Esophagus mucosa (tissue), 1 donor: Measurements from ENCODE around the gene PATE1. TPM values are rescaled to one million over a fixed set of nuclear protein-coding genes. Genes with fewer than 3 reads are reported as not detected.
"Not testable (repeated sequence)": the region's sequence is repeated elsewhere in the genome, so short reads cannot be mapped to it uniquely, and the experiment has no call there.

Source experiments
- ATAC-seq: fragments of 200-7000 bp; cut with Tn5 transposase; one replicate; pipeline ENCODE4 v1.9.1; 2020
- total RNA-seq: library from RNA; stranded (reverse); gene quantifications from one replicate; pipeline ENCODE4 v1.2.4, GENCODE V29; 2023
- donor health status: DM: yes; HTN: yes; CAD: no.

Gene PATE1, protein sequence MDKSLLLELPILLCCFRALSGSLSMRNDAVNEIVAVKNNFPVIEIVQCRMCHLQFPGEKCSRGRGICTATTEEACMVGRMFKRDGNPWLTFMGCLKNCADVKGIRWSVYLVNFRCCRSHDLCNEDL
- not detected for total RNA-seq

DNA sequence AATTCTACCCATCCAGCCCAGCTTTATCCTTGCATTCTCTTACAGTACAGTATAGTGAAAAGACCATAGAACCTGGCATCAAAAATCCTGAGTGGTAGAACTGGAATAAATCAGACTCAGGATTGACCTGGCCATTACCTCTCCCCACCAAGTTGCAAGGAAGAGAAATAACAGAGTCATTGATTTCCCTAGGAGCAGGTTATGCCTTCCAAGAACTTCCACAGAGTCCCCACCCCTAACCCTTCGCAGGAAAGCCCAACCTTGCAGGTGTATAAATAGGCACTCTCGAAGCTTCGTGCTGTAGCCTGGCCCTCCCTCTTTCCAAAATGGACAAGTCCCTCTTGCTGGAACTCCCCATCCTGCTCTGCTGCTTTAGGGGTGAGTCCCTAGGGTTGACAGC, at the start of gene PATE1:
Gene PATE1, plus strand, starts transcription at position 301 of the 400 bp plus-strand sequence. Its CDS starts 26 bp downstream, at position 327.
- ATAC-seq: no peak

GRCh38 chr11:125701018-125701610, 45.0 kb upstream of the PATE1 start:
- no peak for ATAC-seq

GRCh38 chr11:125701858-125702621, 44.0 kb upstream of the PATE1 start:
- ATAC-seq: no peak

GRCh38 chr11:125704686-125705085, 41.4 kb upstream of the PATE1 start:
- not testable (repeated sequence) for ATAC-seq

DNA sequence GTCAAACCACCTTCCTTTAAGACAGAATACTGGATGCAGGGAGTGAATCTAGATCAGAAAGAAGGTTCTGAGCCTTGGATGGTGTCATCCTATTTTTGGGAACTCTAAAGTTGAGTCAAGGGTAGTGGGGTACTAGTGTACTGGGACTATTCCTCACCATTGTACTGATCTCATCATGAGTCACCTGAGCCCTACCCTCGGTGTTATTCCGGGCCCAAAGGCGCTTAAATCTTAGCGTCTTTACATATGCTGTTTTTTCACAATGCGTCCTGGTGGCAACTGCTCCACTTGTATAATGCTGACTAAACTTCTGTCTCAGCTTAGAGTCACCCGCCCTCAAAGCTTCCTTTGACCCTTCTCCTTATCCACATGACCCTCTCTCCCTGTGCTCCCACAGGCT, 25.3 kb upstream of the PATE1 start:
- no peak for ATAC-seq

GRCh38 chr11:125724125-125724524, 22.0 kb upstream of the PATE1 start:
- ATAC-seq: no peak

GRCh38 chr11:125728969-125729368, 17.1 kb upstream of the PATE1 start:
- ATAC-seq: peak; percentile 98

GRCh38 chr11:125740617-125741016, 5.5 kb upstream of the PATE1 start:
- no peak for ATAC-seq

DNA sequence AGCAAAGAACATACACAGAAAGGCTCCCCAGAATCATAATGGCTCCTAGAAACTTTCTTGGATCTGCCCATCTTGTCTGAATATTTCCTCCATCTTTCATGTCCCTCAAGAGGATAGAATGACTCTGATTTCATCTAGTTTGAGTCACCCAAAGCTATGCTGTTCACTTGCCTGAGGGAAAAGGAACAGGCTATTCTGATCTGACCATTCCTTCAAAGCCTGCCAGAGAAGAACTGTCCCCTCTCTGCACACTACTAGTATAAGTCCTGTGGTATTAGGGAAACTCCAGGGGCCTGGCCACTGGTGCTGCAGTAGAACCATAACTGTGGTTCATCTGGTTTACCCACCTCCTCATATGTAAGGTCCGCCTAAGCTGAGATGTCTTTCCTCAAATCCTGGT, 2.4 kb upstream of the PATE1 start:
- no peak for ATAC-seq

DNA sequence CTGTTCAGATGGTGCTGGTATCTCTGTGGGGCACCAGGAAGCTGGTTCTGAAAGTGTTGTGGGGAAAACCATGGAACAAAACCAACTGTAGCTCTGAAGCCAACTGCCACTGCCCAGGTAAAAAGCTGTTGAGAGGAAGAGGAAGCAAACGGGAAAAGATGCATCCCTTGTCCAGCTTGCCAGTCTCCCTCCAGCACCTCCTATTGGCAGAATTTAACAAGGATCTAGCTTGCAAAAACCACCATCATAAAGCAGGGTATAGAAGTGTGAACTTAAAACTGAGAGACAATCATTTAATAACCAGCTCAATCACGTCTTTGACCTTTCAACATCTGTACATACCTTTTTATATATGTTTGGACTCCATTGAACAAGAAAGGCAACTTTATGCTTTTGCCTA, 4.5 kb downstream of the PATE1 start:
- ATAC-seq: no peak

DNA sequence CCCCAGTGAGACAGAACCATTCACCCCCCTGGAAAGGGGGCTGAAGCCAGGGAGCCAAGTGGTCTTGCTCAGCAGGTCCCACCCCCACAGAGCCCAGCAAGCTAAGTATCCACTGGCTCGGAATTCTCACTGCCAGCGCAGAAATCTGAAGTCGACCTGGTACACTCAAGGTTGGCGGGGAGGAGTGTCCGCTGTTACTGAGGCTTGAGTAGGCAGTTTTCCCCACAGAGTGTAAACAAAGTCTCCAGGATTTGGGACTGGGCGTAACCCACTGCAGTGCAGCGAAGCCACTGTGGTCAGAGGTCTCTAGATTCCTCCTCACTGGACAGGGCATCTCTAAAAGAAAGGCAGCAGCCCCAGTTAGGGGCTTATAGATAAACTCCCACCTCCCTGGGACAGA, 10.0 kb downstream of the PATE1 start:
- ATAC-seq: no peak

DNA sequence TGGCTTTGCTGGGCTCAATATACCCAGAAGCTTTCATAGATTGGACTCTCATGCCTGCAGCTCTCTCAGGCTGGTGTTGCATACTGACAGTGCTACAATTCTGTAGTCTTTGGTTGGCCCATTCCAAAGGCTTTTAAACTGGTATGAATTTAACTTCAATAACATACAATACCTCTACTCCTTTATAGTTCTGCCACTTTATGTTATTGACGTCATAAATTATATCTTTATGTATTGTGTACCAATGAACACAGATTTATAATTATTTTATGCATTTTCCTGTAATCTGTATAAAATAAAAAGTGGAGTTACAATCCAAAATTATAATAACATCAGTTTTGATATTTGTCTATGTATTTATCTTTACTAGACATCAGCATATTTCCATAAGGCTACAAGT, 16.4 kb downstream of the PATE1 start:
- ATAC-seq: no peak

DNA sequence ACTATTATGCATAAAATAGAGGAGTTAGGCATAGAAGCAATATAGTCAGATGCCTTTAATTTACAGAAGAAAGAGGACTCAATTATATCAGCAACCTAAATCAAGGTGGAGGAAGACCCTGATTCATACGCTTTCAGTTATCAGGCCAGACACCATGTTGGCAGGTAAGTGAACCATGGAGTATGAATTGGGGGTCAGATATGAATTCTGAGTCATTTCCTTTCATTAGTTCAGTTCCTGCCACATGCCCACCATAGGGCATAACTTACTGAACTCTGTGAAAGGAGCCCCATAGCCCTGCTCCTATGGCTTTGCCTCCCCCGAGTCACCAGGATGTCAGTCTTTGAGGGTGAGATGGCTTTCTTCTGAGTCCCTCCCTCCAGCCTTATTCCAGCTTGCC, 17.4 kb downstream of the PATE1 start:
- ATAC-seq: no peak

- no peak for ATAC-seq
Observed at GRCh38 chr11:125766251-125766650, 20.2 kb downstream of the PATE1 start.

DNA sequence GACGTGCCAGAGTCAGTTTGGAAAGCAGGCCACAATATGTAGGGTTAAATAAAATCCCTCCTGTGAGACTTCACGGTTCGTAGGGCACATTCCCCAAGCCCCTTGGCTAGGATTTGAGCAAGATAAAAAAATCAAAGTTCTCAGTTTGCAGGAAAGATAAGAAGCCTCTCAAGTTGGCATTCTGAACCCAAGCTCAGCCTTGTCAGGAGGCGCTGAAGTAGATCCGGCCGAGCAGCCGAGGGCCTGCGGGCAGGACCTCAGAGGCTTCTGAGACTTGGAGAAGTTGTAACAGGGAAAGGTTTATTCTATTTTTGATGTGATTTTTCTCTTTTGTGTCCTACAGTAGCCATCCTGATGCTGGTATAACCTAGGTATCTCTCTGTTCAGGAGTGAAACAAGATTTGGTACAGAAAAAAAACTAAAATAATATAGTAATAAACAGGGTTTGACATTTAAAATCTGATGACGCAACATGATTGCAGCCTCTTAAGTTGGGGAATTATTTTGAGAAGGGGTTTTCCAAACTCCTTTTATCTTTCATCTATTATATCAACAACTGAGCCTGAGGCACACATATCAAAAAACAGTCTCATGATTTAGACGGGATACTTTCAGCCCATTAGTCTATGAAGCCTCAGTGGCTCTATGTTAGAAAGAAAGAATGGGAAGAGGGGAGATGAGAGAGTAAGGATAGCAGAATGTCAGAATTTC, 22.4 kb downstream of the PATE1 start:
- ATAC-seq: no peak

GRCh38 chr11:125770583-125770982, 24.5 kb downstream of the PATE1 start:
- no peak for ATAC-seq

GRCh38 chr11:125772834-125773505, 26.9 kb downstream of the PATE1 start:
- ATAC-seq: no peak

DNA sequence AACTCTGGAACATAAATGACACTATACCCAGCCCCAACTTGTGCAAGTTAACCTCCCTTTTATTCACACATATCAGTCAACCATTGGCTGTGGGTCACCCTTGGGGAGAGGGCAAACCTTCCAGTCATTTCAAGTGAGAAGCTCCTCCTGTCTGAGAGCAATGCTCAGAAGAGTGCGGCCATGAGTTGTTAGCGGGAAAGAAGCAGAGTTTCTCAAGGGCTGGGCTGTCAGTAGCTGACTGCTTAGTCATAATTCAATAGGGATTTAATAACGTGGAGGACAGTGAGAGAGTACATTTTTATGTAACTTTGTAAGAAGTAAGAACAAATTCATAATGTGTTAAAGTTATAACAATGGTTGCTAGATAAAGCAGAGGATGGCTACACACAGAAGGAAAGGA, 27.4 kb downstream of the PATE1 start:
- ATAC-seq: no peak

- no peak for ATAC-seq
Observed at GRCh38 chr11:125777309-125777708, 31.2 kb downstream of the PATE1 start.

DNA sequence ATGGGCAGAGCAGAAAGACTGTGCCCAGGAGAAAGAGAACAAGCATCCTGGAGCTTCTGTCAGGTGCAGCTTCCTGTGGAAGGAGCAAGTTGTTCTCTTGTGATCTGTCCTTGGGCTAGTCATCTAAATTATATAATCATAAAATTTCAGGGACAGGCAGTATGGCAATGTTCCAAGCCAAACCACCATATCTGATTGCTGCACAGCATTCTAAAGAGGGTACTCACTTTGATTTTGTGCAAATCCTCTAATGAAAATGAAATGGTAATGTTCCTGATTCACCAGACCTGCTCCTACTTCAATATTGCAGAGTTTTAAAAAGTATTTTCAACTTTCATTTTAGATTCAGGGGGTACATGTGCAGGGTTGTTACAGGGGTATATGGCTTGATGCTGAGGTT, 32.6 kb downstream of the PATE1 start, which contains the start of gene PATE2:
Gene PATE2, minus strand, starts transcription at position 101 of the 400 bp plus-strand sequence. Its CDS starts 55 bp downstream, at position 46.
- no peak for ATAC-seq

GRCh38 chr11:125784678-125785077, 38.6 kb downstream of the PATE1 start:
- no peak for ATAC-seq

- no peak for ATAC-seq
Observed at GRCh38 chr11:125787827-125788226, 41.7 kb downstream of the PATE1 start, which contains the start of gene PATE3. TSS of gene PATE3 (plus strand) at chr11:125788127. CDS start at chr11:125788152, 25 bp downstream.

DNA sequence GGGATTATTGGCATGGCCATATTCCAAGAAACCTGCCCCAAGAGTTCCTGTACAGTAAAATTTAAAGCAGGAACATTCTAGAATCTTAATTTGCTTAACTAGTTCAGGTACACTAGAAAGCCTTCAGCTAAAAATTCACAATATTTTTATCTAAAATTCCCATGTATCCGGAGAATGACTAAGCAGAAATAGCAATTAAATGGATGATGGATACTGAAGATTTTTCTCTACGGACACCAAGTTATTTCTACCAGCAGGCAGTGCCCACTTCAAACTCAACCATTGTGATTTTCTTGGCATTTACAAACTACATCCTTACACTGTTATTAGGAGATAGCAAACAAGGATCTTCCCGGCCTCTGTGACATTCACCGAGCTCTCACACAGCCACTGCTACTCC, 44.7 kb downstream of the PATE1 start:
- ATAC-seq: no peak
